ENCODE results near the gene SNX8.
A peak's percentile ranks its signal among the peaks of the same experiment; 100 is the strongest.

SNX8 gene

GRCh38 chr7:2357165-2357564 is 42.9 kb upstream of the SNX8 start:
- DNase-seq (ENCODE audit: low spot score) = no peak
- no peak for TF ChIP-seq CTCF (IDR thresholded peaks at IDR 0.05; ENCODE audit: extremely low read depth, missing control alignments)

GRCh38 chr7:2355705-2356008 is 41.4 kb upstream of the SNX8 start:
- DNase-seq (ENCODE audit: low spot score) = no peak
- no peak for TF ChIP-seq CTCF (IDR thresholded peaks at IDR 0.05; ENCODE audit: extremely low read depth, missing control alignments)

GRCh38 chr7:2354939-2355704 is 40.9 kb upstream of the SNX8 start:
- DNase-seq (ENCODE audit: low spot score) = no peak
- TF ChIP-seq CTCF (IDR thresholded peaks at IDR 0.05; ENCODE audit: extremely low read depth, missing control alignments) = no peak

- TF ChIP-seq CTCF (IDR thresholded peaks at IDR 0.05; ENCODE audit: extremely low read depth, missing control alignments) = no peak
- DNase-seq (ENCODE audit: low spot score) = peak; percentile 98
Measured at GRCh38 chr7:2354186-2354938, 40.1 kb upstream of the SNX8 start, which contains the start of gene EIF3B. TSS of gene EIF3B (plus strand) at chr7:2354827. CDS start at chr7:2354922, 95 bp downstream.

- peak; percentile 95 for DNase-seq (ENCODE audit: low spot score)
- no peak for TF ChIP-seq CTCF (IDR thresholded peaks at IDR 0.05; ENCODE audit: extremely low read depth, missing control alignments)
Measured at GRCh38 chr7:2353936-2354185, 39.6 kb upstream of the SNX8 start.

- no peak for DNase-seq (ENCODE audit: low spot score)
- no peak for TF ChIP-seq CTCF (IDR thresholded peaks at IDR 0.05; ENCODE audit: extremely low read depth, missing control alignments)
Measured at GRCh38 chr7:2353113-2353935, 39.1 kb upstream of the SNX8 start.

GRCh38 chr7:2350861-2351260 is 36.6 kb upstream of the SNX8 start:
- TF ChIP-seq CTCF (IDR thresholded peaks at IDR 0.05; ENCODE audit: extremely low read depth, missing control alignments) = no peak
- DNase-seq (ENCODE audit: low spot score) = no peak
